ENCODE results near the gene UBE2V1. TPM values are rescaled to one million over a fixed set of nuclear protein-coding genes. Genes with fewer than 3 reads are reported as not detected.

The UBE2V1 gene
- total RNA-seq, 4 donors from 2014 or later, result 45.6 to 124 (median 62.9) TPM

DNA sequence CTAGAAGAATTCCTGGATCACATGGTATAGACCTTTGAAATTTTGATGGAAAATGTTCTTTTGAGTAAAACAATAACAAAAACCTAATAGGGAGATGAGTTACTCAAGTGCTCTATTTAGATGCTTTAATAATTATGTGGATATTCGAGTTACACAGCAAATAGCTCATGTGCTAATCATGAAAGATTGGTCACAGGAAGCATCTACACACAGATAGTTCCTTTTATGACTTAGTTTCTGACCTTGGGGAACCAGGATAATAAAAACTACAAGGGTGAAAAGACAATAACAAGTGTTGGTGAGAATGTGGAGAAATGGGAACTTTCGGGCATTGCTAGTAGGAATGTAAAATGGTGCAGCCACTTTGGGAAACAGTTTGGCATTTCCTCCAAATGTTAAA lies 19.7 kb downstream of the UBE2V1 start:
- intact Hi-C loops (cut with DNase I; ENCODE audit: low total_unique reads), result no loop called here
- H3K27me3 ChIP-seq, result no peaks in the 10 kb centered on the region
- TF ChIP-seq POLR2A (IDR thresholded peaks at IDR 0.05), result no peak
- TF ChIP-seq, protein P1, sequence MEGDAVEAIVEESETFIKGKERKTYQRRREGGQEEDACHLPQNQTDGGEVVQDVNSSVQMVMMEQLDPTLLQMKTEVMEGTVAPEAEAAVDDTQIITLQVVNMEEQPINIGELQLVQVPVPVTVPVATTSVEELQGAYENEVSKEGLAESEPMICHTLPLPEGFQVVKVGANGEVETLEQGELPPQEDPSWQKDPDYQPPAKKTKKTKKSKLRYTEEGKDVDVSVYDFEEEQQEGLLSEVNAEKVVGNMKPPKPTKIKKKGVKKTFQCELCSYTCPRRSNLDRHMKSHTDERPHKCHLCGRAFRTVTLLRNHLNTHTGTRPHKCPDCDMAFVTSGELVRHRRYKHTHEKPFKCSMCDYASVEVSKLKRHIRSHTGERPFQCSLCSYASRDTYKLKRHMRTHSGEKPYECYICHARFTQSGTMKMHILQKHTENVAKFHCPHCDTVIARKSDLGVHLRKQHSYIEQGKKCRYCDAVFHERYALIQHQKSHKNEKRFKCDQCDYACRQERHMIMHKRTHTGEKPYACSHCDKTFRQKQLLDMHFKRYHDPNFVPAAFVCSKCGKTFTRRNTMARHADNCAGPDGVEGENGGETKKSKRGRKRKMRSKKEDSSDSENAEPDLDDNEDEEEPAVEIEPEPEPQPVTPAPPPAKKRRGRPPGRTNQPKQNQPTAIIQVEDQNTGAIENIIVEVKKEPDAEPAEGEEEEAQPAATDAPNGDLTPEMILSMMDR (IDR thresholded peaks at IDR 0.05), result no peak
- DNase-seq, result no peak
- H3K27ac ChIP-seq, result no peak overlapping the region
- H3K9me3 ChIP-seq, result no peaks in the 10 kb centered on the region
- no peak overlapping the region for H3K4me3 ChIP-seq
- no peaks in the 10 kb centered on the region for H3K36me3 ChIP-seq
- H3K4me1 ChIP-seq, result peaks cover 0 to 2% of the 10 kb centered on the region in 2 donors

DNA sequence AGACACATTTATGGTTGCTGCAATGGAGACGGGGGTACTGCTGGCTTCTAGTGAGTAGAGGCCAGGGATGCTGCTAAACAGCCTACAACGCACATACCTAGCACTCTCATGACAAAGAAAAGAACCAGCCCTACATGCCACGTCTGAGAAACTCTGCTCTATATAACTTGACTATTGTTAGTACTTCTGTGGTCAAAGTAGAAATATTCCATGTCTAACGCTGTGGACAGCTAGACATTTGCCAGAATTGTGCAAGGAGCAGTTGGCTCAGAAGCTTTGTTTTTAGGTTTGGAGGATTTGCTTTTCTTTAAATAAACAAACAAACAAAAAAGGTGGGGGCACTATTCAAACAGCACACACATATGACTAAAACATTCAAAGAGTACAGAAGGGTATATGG lies 20.5 kb downstream of the UBE2V1 start:
- H3K4me3 ChIP-seq, result no peak overlapping the region
- no peak for DNase-seq
- no peaks in the 10 kb centered on the region for H3K36me3 ChIP-seq
- no peaks in the 10 kb centered on the region for H3K4me1 ChIP-seq
- TF ChIP-seq, protein P1 (IDR thresholded peaks at IDR 0.05), result no peak
- no peak for TF ChIP-seq POLR2A (IDR thresholded peaks at IDR 0.05)
- no peak overlapping the region for H3K27ac ChIP-seq
- intact Hi-C loops (cut with DNase I; ENCODE audit: low total_unique reads), result no loop called here
- H3K27me3 ChIP-seq, result no peaks in the 10 kb centered on the region
- H3K9me3 ChIP-seq, result no peaks in the 10 kb centered on the region

DNA sequence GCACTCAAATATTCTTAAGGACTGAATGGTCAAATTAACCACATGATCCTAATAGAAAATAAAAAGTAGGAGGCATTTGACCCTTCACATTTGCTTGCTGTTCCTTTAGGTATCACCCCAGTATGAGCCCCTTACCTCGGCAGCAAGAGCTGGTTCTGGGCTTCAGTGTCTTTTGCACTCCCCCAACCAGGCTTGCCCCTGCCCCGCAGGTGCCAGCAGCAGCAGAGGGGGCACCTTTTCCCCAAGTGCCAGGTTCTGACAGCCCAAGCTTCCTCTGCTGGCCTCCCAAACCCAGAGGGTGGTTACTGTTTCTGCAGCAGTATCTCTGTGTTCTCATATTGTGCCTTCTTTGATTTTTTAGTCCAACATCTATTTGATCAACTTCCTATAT lies 23.2 kb downstream of the UBE2V1 start:
- no peak for DNase-seq
- intact Hi-C loops (cut with DNase I; ENCODE audit: low total_unique reads), result no loop called here
- Histone ChIP-seq H3K27me3 (no peaks in the 10 kb centered on the region), H3K27ac (no peak overlapping the region), H3K9me3 (no peaks in the 10 kb centered on the region), H3K4me1 (peaks cover 0 to 7% of the 10 kb centered on the region in 2 donors), H3K4me3 (no peak overlapping the region), H3K36me3 (no peaks in the 10 kb centered on the region)
- TF ChIP-seq POLR2A (IDR thresholded peaks at IDR 0.05), result no peak
- TF ChIP-seq, protein P1 (IDR thresholded peaks at IDR 0.05), result no peak

DNA sequence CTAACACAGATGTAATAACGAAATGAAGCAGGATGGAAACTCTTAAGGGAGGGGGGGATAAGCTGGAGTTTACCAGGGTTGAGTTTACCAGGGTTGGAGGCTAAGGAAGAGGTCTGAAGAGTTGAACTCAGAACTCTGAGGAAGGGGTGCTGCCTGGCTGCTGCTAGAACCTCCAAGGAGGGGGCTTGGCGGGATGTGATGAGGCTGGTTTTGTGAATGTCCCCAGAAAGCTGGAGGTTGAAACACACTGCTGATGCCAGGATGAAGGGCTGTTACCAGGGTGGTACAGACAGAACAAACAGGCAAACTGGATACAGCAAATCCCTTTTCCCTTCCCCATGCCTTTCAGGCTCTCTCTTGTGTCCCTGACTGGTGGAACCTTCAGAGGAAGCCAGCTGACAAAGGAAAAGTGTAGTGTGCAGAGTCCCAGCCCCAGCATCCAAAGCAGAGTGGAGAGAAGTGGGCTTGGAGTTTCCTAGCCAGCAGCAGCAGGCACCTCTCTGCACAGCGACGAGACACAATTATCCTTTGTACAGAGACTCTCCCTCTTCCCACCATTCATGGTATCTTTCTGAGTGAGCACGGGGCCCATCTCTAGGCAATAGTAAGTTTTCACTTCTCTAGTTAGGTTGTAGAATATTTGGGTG lies 23.7 kb downstream of the UBE2V1 start:
- H3K27ac ChIP-seq, result no peak overlapping the region
- no peaks in the 10 kb centered on the region for H3K36me3 ChIP-seq
- intact Hi-C loops (cut with DNase I; ENCODE audit: low total_unique reads), result no loop called here
- H3K9me3 ChIP-seq, result no peaks in the 10 kb centered on the region
- H3K4me1 ChIP-seq, result peaks cover 0 to 7% of the 10 kb centered on the region in 2 donors
- no peak for TF ChIP-seq POLR2A (IDR thresholded peaks at IDR 0.05)
- TF ChIP-seq, protein P1 (IDR thresholded peaks at IDR 0.05), result no peak
- H3K27me3 ChIP-seq, result no peaks in the 10 kb centered on the region
- H3K4me3 ChIP-seq, result no peak overlapping the region
- DNase-seq, result no peak

DNA sequence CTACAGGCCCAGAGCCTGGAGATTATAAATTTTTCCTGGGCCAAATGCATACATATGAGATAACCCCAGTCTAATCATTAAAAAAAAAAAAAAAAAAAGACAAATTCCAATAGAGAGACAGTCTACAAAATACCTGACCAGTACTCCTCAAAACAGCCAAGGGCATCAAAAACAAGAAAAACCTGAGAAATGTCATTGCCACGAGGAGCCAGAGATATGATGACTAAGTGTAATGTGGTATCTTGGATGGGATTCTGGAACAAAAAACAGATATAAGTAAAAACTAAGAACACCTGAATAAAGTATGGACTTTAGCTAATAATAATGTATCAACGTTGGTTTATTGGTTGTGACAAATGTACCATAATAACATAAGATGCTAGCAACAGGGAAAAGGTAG lies 24.9 kb downstream of the UBE2V1 start:
- no peak for TF ChIP-seq POLR2A (IDR thresholded peaks at IDR 0.05)
- TF ChIP-seq, protein P1 (IDR thresholded peaks at IDR 0.05), result no peak
- no peaks in the 10 kb centered on the region for H3K27me3 ChIP-seq
- no peak for DNase-seq
- no peak overlapping the region for H3K27ac ChIP-seq
- H3K4me1 ChIP-seq, result peaks cover 0 to 7% of the 10 kb centered on the region in 2 donors
- intact Hi-C loops (cut with DNase I; ENCODE audit: low total_unique reads), result no loop called here
- H3K4me3 ChIP-seq, result no peak overlapping the region
- no peaks in the 10 kb centered on the region for H3K9me3 ChIP-seq
- H3K36me3 ChIP-seq, result no peaks in the 10 kb centered on the region

Measured in uterus (tissue), 4 donors.